SU-DHL-6 (cell line): ENCODE results near the gene QSOX2.

Experiments used
- CTCF ChIP-seq: fragments of 200-600 bp; sonication (generic); IDR thresholded peaks from one replicate; pipeline ENCODE4 v1.5.1; 2017; ENCODE audit warnings: antibody characterized with exemption, mild to moderate bottlenecking, low read length, moderate library complexity; ENCODE audit not compliant: insufficient read depth, poor library complexity, severe bottlenecking
- EZH2phosphoT487 ChIP-seq: fragments of 200-600 bp; sonication (generic), shearing (Covaris generic); conservative IDR thresholded peaks from 2 replicates; pipeline ENCODE4 v1.6.1; 2018; ENCODE audit warnings: mild to moderate bottlenecking, antibody characterized with exemption, low read length, moderate library complexity, mixed read lengths

GRCh38 chr9:136190656-136191055, 55.0 kb downstream of the QSOX2 start:
- TF ChIP-seq EZH2phosphoT487, result no peak
- no peak for TF ChIP-seq CTCF
